ENCODE results near the gene CTDSP1. TPM values are rescaled to one million over a fixed set of nuclear protein-coding genes. Genes with fewer than 3 reads are reported as not detected.
A peak's percentile ranks its signal among the peaks of the same experiment; 100 is the strongest.

Gene CTDSP1
- total RNA-seq, 1 donor from 2014 or later = 41.8 TPM

DNA sequence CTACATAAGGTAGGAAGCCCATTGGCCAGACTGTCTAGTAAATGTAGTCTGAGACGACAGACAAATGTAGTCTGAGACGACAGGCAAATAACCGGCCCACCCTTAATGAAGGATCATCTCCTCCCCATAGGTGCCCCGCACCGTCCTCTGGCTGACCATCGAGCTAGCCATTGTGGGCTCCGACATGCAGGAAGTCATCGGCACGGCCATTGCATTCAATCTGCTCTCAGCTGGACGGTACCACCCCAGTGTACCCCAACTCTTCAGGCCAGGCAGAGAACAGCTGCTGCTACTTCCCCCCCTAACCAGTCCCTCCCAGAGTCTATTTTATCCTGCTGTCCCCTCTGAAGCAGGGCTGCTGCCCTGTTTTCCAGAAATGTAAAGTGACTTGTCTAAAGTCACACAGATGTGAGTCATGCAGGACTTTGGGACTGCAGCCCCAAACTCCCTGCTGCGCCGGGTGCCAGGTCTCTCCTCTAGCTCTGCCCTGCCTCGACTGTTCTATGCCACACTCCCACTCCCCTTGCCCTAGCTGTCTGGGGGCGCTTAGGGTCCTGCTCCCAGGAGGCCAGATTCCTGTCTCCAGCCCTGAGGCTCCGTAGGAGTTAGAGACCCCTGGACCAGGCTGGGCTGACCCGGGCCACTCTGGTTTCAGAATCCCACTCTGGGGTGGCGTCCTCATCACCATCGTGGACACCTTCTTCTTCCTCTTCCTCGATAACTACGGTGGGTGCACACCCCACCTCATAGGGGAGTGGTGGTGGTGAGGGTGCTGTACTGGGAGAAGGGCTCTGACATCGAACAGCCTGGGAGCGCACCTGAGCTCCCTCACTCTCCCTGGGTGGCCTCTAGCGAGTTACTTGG is 12.9 kb upstream of the CTDSP1 start:
- TF ChIP-seq, protein P1, sequence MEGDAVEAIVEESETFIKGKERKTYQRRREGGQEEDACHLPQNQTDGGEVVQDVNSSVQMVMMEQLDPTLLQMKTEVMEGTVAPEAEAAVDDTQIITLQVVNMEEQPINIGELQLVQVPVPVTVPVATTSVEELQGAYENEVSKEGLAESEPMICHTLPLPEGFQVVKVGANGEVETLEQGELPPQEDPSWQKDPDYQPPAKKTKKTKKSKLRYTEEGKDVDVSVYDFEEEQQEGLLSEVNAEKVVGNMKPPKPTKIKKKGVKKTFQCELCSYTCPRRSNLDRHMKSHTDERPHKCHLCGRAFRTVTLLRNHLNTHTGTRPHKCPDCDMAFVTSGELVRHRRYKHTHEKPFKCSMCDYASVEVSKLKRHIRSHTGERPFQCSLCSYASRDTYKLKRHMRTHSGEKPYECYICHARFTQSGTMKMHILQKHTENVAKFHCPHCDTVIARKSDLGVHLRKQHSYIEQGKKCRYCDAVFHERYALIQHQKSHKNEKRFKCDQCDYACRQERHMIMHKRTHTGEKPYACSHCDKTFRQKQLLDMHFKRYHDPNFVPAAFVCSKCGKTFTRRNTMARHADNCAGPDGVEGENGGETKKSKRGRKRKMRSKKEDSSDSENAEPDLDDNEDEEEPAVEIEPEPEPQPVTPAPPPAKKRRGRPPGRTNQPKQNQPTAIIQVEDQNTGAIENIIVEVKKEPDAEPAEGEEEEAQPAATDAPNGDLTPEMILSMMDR (IDR thresholded peaks at IDR 0.05; ENCODE audit: insufficient read depth, low read depth, low read length) = no peak
- no peak for TF ChIP-seq EZH2 (IDR thresholded peaks at IDR 0.05; ENCODE audit: insufficient read depth, low read length)
- peaks cover 36% of the 10 kb centered on the region for H3K27me3 Mint-ChIP-seq (ENCODE audit: low read depth, unreplicated experiment)

DNA sequence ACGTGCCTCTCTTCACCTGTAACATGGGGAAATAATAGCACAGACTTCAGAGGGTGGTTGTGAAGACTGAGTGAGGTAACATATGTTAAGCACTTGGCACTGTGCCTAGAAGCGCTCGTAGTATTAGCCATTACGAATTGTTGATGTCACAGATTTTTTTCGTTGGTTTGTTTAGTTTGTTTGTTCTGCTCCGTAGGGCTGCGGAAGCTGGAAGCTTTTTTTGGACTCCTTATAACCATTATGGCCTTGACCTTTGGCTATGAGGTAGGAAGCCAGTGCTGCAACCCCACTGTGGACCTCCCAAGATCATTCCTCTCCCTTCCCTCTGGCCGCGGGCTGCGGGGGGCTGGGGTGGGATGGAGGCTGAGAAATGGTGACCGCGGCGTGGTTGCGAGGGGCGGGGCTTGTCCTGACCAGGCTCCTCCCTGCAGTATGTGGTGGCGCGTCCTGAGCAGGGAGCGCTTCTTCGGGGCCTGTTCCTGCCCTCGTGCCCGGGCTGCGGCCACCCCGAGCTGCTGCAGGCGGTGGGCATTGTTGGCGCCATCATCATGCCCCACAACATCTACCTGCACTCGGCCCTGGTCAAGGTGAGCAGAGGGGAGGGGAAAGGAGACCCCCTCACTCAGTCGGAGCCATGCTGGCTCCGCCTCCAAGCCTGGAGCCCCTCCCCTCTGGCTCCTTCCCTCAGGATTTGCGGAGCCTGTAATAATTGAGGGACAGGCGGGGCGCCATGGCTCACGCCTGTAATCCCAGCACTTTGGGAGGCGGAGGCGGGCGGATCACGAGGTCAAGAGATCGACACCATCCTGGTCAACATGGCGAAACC is 12.1 kb upstream of the CTDSP1 start:
- Histone ChIP-seq H3K9me3 (ENCODE audit: insufficient read depth, low read depth, low read length) (no peaks in the 10 kb centered on the region), H3K36me3 (ENCODE audit: insufficient read depth, low read length) (no peaks in the 10 kb centered on the region), H4K20me1 (ENCODE audit: insufficient read depth, low read length) (no peaks in the 10 kb centered on the region), H3K4me3 (ENCODE audit: insufficient read depth, low read depth, low read length) (peak overlapping the region; percentile 23), H3K4me2 (ENCODE audit: low read length) (peak overlapping the region; percentile 86), H3K79me2 (ENCODE audit: insufficient read depth, low read length) (no peaks in the 10 kb centered on the region), H2AFZ (ENCODE audit: low read depth, low read length) (peak overlapping the region; percentile 91), H3K9ac (ENCODE audit: low read length) (no peak overlapping the region), H3K27ac (ENCODE audit: low read depth, low read length) (no peak overlapping the region), H3K4me1 (ENCODE audit: insufficient read depth, low read length) (no peaks in the 10 kb centered on the region), H3K27me3 (ENCODE audit: insufficient read depth, low read length) (no peaks in the 10 kb centered on the region)
- peak; percentile 36 for DNase-seq (ENCODE audit: low read depth)
- no peaks in the 10 kb centered on the region for H3K9me3 Mint-ChIP-seq (ENCODE audit: unreplicated experiment)
- H3K4me1 Mint-ChIP-seq (ENCODE audit: low read depth, unreplicated experiment) = no peaks in the 10 kb centered on the region
- peak; percentile 31 for TF ChIP-seq EZH2 (IDR thresholded peaks at IDR 0.05; ENCODE audit: insufficient read depth, low read length)
- TF ChIP-seq, protein P1 (IDR thresholded peaks at IDR 0.05; ENCODE audit: insufficient read depth, low read depth, low read length) = no peak
- no peak for FAIRE-seq
- H3K27me3 Mint-ChIP-seq (ENCODE audit: low read depth, unreplicated experiment) = peaks cover 31% of the 10 kb centered on the region
- H3K27ac Mint-ChIP-seq (ENCODE audit: unreplicated experiment) = no peak overlapping the region
- H3K36me3 Mint-ChIP-seq (ENCODE audit: low read depth, unreplicated experiment) = no peaks in the 10 kb centered on the region
- H3K4me3 Mint-ChIP-seq (ENCODE audit: unreplicated experiment) = no peak overlapping the region

More for the DNA sequence above, 12.9 kb upstream of the CTDSP1 start:
- H3K79me2 ChIP-seq (ENCODE audit: insufficient read depth, low read length) = no peaks in the 10 kb centered on the region
- peak overlapping the region; percentile 91 for H2AFZ ChIP-seq (ENCODE audit: low read depth, low read length)
- H3K4me1 Mint-ChIP-seq (ENCODE audit: low read depth, unreplicated experiment) = no peaks in the 10 kb centered on the region
- peak overlapping the region; percentile 86 for H3K4me2 ChIP-seq (ENCODE audit: low read length)
- H3K36me3 Mint-ChIP-seq (ENCODE audit: low read depth, unreplicated experiment) = no peaks in the 10 kb centered on the region
- H4K20me1 ChIP-seq (ENCODE audit: insufficient read depth, low read length) = no peaks in the 10 kb centered on the region
- H3K4me1 ChIP-seq (ENCODE audit: insufficient read depth, low read length) = no peaks in the 10 kb centered on the region
- H3K9me3 ChIP-seq (ENCODE audit: insufficient read depth, low read depth, low read length) = no peaks in the 10 kb centered on the region
- peak overlapping the region; percentile 57 for H3K4me3 Mint-ChIP-seq (ENCODE audit: unreplicated experiment)
- no peaks in the 10 kb centered on the region for H3K9me3 Mint-ChIP-seq (ENCODE audit: unreplicated experiment)
- peaks cover 5% of the 10 kb centered on the region for H3K27me3 ChIP-seq (ENCODE audit: insufficient read depth, low read length)
- DNase-seq (ENCODE audit: low read depth) = no peak
- no peak overlapping the region for H3K4me3 ChIP-seq (ENCODE audit: insufficient read depth, low read depth, low read length)
- H3K27ac Mint-ChIP-seq (ENCODE audit: unreplicated experiment) = no peak overlapping the region
- H3K9ac ChIP-seq (ENCODE audit: low read length) = no peak overlapping the region
- no peak overlapping the region for H3K27ac ChIP-seq (ENCODE audit: low read depth, low read length)
- H3K36me3 ChIP-seq (ENCODE audit: insufficient read depth, low read length) = no peaks in the 10 kb centered on the region
- FAIRE-seq = no peak

Measured in astrocyte (in vitro differentiated cells and primary cell).